HG02981 (cell line): ENCODE results near the gene RIC1.
"Not testable (repeated sequence)": the region's sequence is repeated elsewhere in the genome, so short reads cannot be mapped to it uniquely, and the experiment has no call there.

Experiments used
- ATAC-seq: cut with Tn5 transposase; IDR thresholded peaks from one replicate; pipeline ENCODE4 v1.9.1; 2021; ENCODE audit warnings: mild to moderate bottlenecking, moderate library complexity; ENCODE audit not compliant: unreplicated experiment

Gene RIC1

GRCh38 chr9:5720151-5720550 lies 91.2 kb downstream of the RIC1 start:
- ATAC-seq: no peak

DNA sequence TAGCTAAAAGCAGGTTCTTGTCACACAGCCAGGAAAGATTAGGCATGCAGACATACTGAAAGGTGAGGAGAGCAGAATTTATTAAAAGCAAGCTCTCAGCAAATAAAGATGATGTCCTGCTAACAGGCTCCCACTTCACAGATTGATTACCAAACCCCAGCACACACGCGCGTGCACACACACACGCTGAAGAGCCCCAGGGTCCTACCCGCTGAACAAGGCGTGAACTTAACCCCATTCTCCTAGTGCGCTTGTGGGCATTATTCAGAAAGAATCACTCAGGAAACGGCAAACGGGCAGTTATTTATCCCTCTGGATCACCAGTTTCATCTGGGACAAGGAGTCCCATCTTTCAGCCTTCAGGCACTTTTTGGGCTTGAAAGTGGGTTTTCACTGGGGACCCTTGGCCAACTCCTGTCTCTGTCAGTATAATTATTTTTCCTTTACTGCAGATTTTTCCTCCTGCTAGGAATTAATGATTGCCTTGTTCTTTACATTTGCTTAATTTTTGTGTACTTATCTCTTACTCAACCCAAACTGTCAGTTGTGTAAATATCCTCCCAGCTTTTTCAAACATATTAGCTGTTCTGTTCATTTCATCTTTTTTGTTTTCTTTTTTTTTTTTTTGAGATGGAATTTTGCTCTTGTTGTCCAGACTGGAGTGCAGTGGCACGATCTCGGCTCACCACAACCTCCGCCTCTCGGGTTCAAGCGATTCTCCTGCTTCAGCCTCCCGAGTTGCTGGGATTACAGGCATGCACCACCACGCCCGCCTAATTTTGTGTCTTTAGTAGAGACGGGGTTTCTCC lies 92.6 kb downstream of the RIC1 start:
- no peak for ATAC-seq

DNA sequence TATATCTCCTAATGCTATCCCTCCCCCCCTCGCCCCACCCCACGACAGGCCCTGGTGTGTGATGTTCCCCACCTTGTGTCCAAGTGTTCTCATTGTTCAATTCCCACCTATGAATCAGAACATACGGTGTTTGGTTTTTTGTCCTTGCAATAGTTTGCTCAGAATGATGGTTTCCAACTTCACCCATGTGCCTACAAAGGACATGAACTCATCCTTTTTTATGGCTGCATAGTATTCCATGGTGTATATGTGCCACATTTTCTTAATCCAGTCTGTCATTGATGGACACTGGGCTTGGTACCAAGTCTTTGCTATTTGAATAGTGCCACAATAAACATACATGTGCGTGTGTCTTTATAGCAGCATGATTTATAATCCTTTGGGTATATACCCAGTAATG lies 93.8 kb downstream of the RIC1 start:
- ATAC-seq: not testable (repeated sequence)

DNA sequence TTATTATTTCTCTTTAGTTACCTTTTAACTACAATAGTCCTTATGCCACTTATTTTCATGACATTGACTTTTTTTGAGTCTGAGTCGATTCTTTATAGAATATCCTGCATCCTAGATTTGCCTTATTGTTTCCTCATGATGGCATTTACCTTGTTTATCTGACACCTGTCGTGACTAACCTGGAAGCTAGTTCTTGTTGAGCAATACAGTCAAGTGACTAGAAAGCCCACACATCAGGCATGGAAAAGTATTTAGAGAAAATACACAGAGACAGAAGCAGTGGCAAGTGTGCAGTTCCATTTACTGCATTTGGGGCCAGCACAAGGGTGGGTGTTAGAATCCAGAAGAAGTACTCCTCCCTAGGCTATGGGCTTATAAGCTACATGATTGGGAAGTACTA lies 106.2 kb downstream of the RIC1 start:
- ATAC-seq: no peak

DNA sequence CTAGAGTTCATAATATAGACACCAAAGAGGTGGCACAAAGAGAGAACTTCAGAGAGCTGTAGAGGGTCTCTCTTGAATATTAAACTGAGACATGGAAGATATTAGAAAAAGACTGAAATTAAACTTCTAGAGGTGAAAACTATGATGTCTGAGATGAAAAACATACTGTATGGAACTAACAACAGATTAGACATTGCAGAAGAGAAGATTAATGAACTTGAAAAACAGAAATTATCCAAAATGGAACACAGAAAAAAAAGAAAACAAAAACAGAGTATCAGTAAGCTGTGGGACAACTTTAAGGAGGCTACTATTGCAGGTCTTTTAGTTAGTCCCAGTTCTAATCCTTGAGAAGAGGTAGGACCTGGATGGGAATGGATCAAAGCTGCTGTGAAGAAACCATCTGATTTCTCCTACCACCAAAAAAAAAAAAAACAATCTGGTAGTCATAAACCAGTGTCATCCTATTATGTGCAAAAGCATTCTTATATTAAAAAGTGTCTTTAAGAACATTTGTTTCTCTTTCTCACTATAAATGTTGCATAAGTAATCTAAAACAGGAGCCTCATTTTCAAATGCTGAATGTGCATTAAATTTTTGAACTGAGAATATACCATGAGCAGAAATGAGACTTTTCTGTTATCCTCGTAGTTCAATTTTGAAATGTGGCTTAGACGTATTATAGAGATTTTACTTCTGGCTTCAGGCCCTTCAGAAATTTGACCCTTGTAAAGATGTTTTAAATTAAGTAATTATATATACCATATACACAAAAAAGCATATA lies 107.8 kb downstream of the RIC1 start:
- no peak for ATAC-seq

DNA sequence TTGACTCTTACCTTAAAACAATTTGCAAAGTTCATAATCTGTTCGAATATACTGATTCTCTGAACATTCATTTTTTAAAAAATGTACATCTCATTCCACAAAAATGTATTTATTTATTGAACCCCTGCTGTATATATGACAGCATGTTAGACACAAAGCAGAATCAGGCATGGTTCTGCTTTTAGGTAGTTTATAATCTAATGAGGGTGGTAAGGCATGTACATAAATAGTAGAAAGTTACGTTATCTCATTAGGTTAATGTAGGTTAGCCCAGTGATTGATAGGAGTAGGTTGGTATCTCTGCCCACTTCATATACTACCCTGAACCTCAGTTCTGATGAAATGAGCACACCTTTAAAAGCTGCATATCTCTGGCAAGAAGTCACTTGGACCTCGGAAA lies 114.2 kb downstream of the RIC1 start:
- ATAC-seq: no peak

GRCh38 chr9:5748438-5748837 lies 119.5 kb downstream of the RIC1 start:
- ATAC-seq: no peak

DNA sequence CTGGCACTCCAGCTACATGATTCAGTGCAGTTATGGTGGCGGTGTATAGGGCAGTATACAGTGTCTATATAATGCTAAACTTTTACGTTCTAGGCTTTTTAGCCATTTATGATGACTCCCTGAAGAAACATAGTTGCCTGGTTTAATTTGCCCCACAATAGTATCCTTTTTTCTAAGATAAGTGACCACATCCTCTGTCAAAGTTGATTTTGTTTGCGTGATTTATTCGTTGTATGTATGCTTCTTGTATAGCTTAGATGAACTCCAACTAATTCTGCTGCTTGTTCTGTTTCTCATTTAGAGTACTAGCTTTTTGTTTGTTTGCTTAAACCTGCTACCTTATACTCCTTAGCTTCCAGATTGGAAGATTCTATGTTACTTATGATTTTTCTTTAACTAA lies 120.4 kb downstream of the RIC1 start:
- ATAC-seq: no peak

DNA sequence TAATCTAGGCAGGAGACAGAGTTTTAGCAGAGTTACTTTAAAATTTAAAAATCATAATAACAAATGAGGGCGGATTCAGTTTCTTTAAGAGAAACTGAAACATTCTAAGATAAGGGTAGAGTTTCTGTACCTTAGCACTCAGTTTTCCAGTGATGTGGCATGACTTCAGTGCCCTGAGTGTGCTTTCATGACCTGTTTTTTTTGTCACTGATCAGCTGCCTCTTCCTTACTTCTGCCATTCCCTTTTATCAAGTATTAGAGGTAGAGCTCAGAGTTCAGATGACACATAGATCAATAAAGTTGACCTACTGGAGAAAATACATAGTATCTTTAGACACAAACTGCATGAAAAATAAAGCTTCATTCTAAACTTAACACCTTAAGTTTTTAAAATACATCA lies 121.7 kb downstream of the RIC1 start:
- ATAC-seq: no peak

- ATAC-seq: no peak
Observed at GRCh38 chr9:5756633-5757032, 127.7 kb downstream of the RIC1 start.

GRCh38 chr9:5760338-5760737 lies 131.4 kb downstream of the RIC1 start:
- ATAC-seq: no peak

DNA sequence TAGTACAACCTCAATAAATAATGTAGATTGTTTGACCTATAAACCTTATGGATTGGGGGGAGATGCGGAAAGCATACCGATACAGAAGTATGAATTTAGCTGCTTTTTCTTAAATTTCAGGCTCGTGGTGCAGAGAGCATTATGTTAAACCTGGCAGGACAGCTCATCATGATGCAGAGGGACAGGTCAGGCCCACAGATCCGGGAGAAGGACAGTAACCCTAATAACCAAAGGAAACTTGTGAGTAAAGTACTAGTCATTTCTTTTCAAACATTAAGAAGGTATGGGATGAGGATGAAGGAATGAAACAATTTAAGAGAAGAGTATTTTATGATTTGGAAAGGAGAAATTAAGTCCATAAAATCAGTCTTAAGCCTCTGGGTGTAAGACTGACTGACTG lies 133.5 kb downstream of the RIC1 start:
- no peak for ATAC-seq

DNA sequence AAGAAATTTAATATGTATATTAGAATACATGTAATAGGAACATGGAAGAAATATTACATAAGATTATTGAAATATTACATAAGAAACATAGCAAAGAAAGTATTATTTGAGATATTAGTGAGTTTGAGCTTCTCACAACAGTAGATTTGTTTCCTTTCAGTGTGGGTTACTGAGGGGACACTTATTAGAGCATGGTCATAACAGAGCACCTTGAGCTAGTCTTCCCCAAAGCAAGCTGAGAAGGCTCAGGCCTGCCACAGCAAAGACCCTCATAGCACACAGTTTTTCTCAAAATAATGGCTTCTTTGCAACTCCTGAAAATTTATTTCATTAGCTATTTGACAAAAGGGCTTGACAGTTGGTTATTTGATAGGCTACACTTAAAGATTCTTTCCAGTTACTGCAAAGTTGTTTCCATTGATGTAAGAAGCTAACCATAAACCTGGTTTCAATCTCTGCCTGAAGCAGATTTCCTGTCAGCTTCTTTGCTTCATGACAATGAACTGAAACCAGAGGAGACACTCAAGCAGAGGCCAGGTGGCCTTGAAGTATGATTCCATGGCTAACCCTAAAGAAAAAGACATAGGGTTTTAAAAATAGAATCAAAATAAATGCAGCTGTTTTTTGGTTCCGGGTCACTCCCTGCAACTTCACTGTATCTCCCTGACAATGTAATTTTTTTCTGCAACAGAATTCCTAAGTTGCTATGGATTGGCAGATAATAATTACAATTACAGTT lies 135.4 kb downstream of the RIC1 start:
- peak; percentile 85 for ATAC-seq

- peak; percentile 60 for ATAC-seq
Observed at GRCh38 chr9:5767968-5768932, 139.3 kb downstream of the RIC1 start.

- ATAC-seq: no peak
Observed at GRCh38 chr9:5773324-5773999, 144.6 kb downstream of the RIC1 start.

DNA sequence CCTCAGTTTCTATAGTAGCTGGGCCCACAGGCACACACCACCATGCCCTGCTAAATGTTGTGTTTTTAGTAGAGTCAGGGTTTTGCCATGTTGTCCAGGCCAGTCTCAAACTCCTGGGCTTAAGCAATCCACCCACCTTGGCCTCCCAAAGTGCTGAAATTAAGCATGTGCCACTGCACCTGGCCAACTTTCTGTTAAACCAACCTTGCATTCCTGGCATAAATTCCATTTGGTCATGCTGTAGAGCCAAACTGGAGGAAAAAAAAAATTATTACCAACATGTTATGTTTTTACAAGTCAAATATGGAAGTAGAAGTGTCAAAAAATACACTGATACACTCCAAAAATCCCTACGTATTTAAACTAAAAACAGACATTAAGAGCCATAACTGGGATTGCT lies 149.9 kb downstream of the RIC1 start:
- no peak for ATAC-seq

DNA sequence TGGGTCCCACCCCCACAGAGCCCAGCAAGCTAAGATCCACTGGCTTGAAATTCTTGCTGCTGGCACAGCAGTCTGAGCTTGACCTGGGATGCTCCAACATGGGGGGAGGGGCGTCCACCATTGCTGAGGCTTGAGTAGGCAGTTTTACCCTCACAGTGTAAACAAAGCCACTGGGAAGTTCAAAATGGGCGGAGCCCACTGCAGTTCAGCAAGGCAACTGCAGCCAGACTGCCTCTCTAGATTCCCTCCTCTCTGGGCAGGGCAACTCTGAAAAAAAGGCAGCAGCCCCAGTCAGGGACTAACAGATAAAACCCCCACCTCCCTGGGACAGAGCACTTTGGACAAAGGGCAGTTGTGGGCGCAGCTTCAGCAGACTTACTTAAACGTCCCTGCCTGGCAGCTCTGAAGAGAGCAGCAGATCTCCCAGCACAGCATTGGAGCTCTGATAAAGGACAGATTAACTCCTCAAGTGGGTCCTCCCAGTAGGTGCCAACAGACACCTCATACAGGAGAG lies 150.9 kb downstream of the RIC1 start:
- ATAC-seq: not testable (repeated sequence)

DNA sequence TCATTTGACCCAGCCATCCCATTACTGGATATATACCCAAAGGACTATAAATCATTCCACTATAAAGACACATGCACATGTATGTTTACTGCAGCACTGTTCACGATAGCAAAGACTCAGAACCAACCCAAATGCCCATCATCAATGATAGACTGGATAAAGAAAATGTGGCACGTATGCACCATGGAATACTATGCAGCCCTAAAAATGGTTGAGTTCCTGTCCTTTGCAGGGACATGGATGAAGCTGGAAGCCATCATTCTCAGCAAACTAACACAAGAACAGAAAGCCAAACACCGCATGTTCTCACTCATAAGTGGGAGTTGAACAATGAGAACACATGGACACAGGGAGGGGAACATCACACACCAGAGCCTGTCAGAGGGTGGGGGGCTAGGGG lies 154.5 kb downstream of the RIC1 start:
- not testable (repeated sequence) for ATAC-seq

- no peak for ATAC-seq
Observed at GRCh38 chr9:5783982-5784381, 155.1 kb downstream of the RIC1 start.
